ENCODE data around the gene MRFAP1L1. TPM values are rescaled to one million over a fixed set of nuclear protein-coding genes. Genes with fewer than 3 reads are reported as not detected.

Gene MRFAP1L1
- total RNA-seq, 2 experiments from 2014 or later, result 26.6 to 27.0 TPM

GRCh38 chr4:6721121-6721520 lies 11.5 kb upstream of the MRFAP1L1 start:
- no peak for TF ChIP-seq CTCF (IDR thresholded peaks at IDR 0.05)
- H3K36me3 Mint-ChIP-seq (ENCODE audit: low read depth), result peaks cover 5% of the 10 kb centered on the region
- H3K27me3 ChIP-seq (ENCODE audit: control insufficient read depth in 1 of 2, insufficient read depth in 2 of 2, low read length in 2 of 2), result no peaks in the 10 kb centered on the region
- H3K4me1 ChIP-seq (ENCODE audit: insufficient read depth, low read length), result peaks cover 24% of the 10 kb centered on the region
- peak in 1 of 14 experiments; percentile 6 for DNase-seq
- H3K27ac Mint-ChIP-seq, result no peak overlapping the region
- no peak overlapping the region for H3K27ac ChIP-seq (ENCODE audit: low read depth in 1 of 2, low read length in 2 of 2)
- no peaks in the 10 kb centered on the region for H3K27me3 Mint-ChIP-seq
- H3K4me1 Mint-ChIP-seq (ENCODE audit: low read depth), result peaks cover 28% of the 10 kb centered on the region
- CTCF ChIA-PET, result interaction anchor here (1.2 to 6.6 kb wide), 3 partner anchors 34 to 350 kb away, joined by 3 to 101 read pairs (median 12); no protein-coding TSS in a partner anchor
- H3K4me3 ChIP-seq (ENCODE audit: low read length), result no peak overlapping the region
- no peaks in the 10 kb centered on the region for H3K36me3 ChIP-seq (ENCODE audit: insufficient read depth, low read length)
- POLR2A ChIA-PET, result interaction anchor here (0.7 to 10.4 kb wide), 3 partner anchors 25 to 57 kb away, joined by 3 to 221 read pairs (median 4); a partner anchor contains a TSS
- no peaks in the 10 kb centered on the region for H3K9me3 ChIP-seq (ENCODE audit: control insufficient read depth in 1 of 2, insufficient read depth in 1 of 2, low read length in 2 of 2)
- no peaks in the 10 kb centered on the region for H3K9me3 Mint-ChIP-seq
- intact Hi-C loops (cut with DNase I, micrococcal nuclease), result no loop called here
- ATAC-seq (ENCODE audit: poor library complexity), result no peak
- peak overlapping the region; percentile 51 for H3K4me3 Mint-ChIP-seq

GRCh38 chr4:6720202-6720699 lies 10.6 kb upstream of the MRFAP1L1 start:
- peak; percentile 47 for ATAC-seq (ENCODE audit: poor library complexity)
- Mint-ChIP-seq H3K27me3 (no peaks in the 10 kb centered on the region), H3K9me3 (no peaks in the 10 kb centered on the region), H3K4me1 (ENCODE audit: low read depth) (peaks cover 36% of the 10 kb centered on the region), H3K36me3 (ENCODE audit: low read depth) (peaks cover 11% of the 10 kb centered on the region), H3K4me3 (no peak overlapping the region), H3K27ac (peak overlapping the region; percentile 43)
- intact Hi-C loops (cut with DNase I, micrococcal nuclease), result loop anchor here (1.0 kb wide), 2 partner anchors 154 to 350 kb away; no protein-coding TSS in a partner anchor
- peak; percentile 70 to 90 (median 79) for DNase-seq
- peak; percentile 99 for TF ChIP-seq CTCF (IDR thresholded peaks at IDR 0.05)
- Histone ChIP-seq H3K9me3 (ENCODE audit: control insufficient read depth in 1 of 2, insufficient read depth in 1 of 2, low read length in 2 of 2) (no peaks in the 10 kb centered on the region), H3K27ac (ENCODE audit: low read depth in 1 of 2, low read length in 2 of 2) (no peak overlapping the region), H3K27me3 (ENCODE audit: control insufficient read depth in 1 of 2, insufficient read depth in 2 of 2, low read length in 2 of 2) (no peaks in the 10 kb centered on the region), H3K4me3 (ENCODE audit: low read length) (no peak overlapping the region), H3K36me3 (ENCODE audit: insufficient read depth, low read length) (no peaks in the 10 kb centered on the region), H3K4me1 (ENCODE audit: insufficient read depth, low read length) (peaks cover 30% of the 10 kb centered on the region)
- ChIA-PET CTCF (interaction anchor here (0.6 to 6.8 kb wide), 18 partner anchors 11 to 363 kb away, joined by 3 to 101 read pairs (median 3); partner anchors contain the start of genes GRPEL1 and MRFAP1L1), POLR2A (interaction anchor here (0.6 to 10.4 kb wide), 9 partner anchors 24 to 351 kb away, joined by 3 to 221 read pairs (median 4); partner anchors contain the start of gene MRFAP1)

- peak in 1 of 14 experiments; percentile 11 for DNase-seq
Measured at GRCh38 chr4:6719611-6720179, 10.0 kb upstream of the MRFAP1L1 start.

More at GRCh38 chr4:6719611-6720179, 10.0 kb upstream of the MRFAP1L1 start:
- Mint-ChIP-seq H3K27ac (peak overlapping the region; percentile 43), H3K4me3 (no peak overlapping the region), H3K27me3 (no peaks in the 10 kb centered on the region), H3K36me3 (ENCODE audit: low read depth) (peaks cover 11% of the 10 kb centered on the region), H3K4me1 (ENCODE audit: low read depth) (peaks cover 37% of the 10 kb centered on the region), H3K9me3 (no peaks in the 10 kb centered on the region)
- no peak for ATAC-seq (ENCODE audit: poor library complexity)
- no peak for TF ChIP-seq CTCF (IDR thresholded peaks at IDR 0.05)
- ChIA-PET CTCF (interaction anchor here (0.7 to 6.8 kb wide), 9 partner anchors 10 to 363 kb away, joined by 3 to 101 read pairs (median 12); partner anchors contain the start of gene MRFAP1L1), POLR2A (interaction anchor here (1.0 to 10.4 kb wide), 11 partner anchors 10 to 1135 kb away, joined by 3 to 221 read pairs (median 4); partner anchors contain the start of genes GRPEL1, MRFAP1 and TADA2B)
- intact Hi-C loops (cut with DNase I, micrococcal nuclease), result loop anchor here (1.0 to 5.0 kb wide), 4 partner anchors 142 to 351 kb away; partner anchors contain the start of gene MAN2B2 (in 1 of the 2)
- Histone ChIP-seq H3K27ac (ENCODE audit: low read depth in 1 of 2, low read length in 2 of 2) (no peak overlapping the region), H3K27me3 (ENCODE audit: control insufficient read depth in 1 of 2, insufficient read depth in 2 of 2, low read length in 2 of 2) (no peaks in the 10 kb centered on the region), H3K36me3 (ENCODE audit: insufficient read depth, low read length) (no peaks in the 10 kb centered on the region), H3K9me3 (ENCODE audit: control insufficient read depth in 1 of 2, insufficient read depth in 1 of 2, low read length in 2 of 2) (no peaks in the 10 kb centered on the region), H3K4me3 (ENCODE audit: low read length) (no peak overlapping the region), H3K4me1 (ENCODE audit: insufficient read depth, low read length) (peaks cover 31% of the 10 kb centered on the region)

All from CD4-positive, alpha-beta T cell (primary cell).